HepG2 (cell line): ENCODE results near the gene PRKCE. TPM values are rescaled to one million over a fixed set of nuclear protein-coding genes. Genes with fewer than 3 reads are reported as not detected.

ENCODE experiments used
- BCL6 ChIP-seq: IDR thresholded peaks from 2 replicates; pipeline ENCODE4 v1.6.1; 2016; ENCODE audit warnings: missing genetic modification reagents, missing compliant biosample characterization
- EEA1 ChIP-seq: sonication (generic); formaldehyde crosslinking; IDR thresholded peaks from 2 replicates; pipeline ENCODE4 v1.5.1; 2020; ENCODE audit warnings: mild to moderate bottlenecking, missing genetic modification reagents, borderline replicate concordance
- FOXJ3 ChIP-seq: sonication (generic); formaldehyde crosslinking; IDR thresholded peaks from 2 replicates; pipeline ENCODE4 v1.4.0; 2020; ENCODE audit warnings: missing genetic modification reagents, mild to moderate bottlenecking, borderline replicate concordance
- FOXP4 ChIP-seq: sonication (generic); formaldehyde crosslinking; IDR thresholded peaks from 2 replicates; pipeline ENCODE4 v1.4.0; 2020; ENCODE audit warnings: missing genetic modification reagents
- MIER2 ChIP-seq: IDR thresholded peaks from 2 replicates; pipeline ENCODE4 v1.6.1; 2016; ENCODE audit warnings: missing biosample characterization, missing genetic modification reagents
- MNT ChIP-seq: fragments of 450-650 bp; IDR thresholded peaks from 2 replicates; pipeline ENCODE4 v1.6.1; 2016
- NFAT5 ChIP-seq: sonication (generic); formaldehyde crosslinking; IDR thresholded peaks from 2 replicates; pipeline ENCODE4 v1.4.0; 2020; ENCODE audit warnings: missing genetic modification reagents
- PHF21A ChIP-seq: sonication (generic); formaldehyde crosslinking; IDR thresholded peaks from 2 replicates; pipeline ENCODE4 v1.5.0; 2020; ENCODE audit warnings: mild to moderate bottlenecking, missing genetic modification reagents
- SALL1 ChIP-seq: sonication (generic); formaldehyde crosslinking; IDR thresholded peaks from 2 replicates; pipeline ENCODE4 v1.8.0; 2022; ENCODE audit warnings: mild to moderate bottlenecking, missing genetic modification reagents
- SIN3A ChIP-seq: IDR thresholded peaks from 2 replicates; pipeline ENCODE4 v1.6.1; 2011; ENCODE audit warnings: low read depth, mild to moderate bottlenecking, control low read depth, low read length, borderline replicate concordance
- SRSF4 ChIP-seq: fragments of 200-400 bp; formaldehyde crosslinking; IDR thresholded peaks from one replicate; pipeline ENCODE4 v1.6.1; 2018; ENCODE audit warnings: mild to moderate bottlenecking, low read depth, low read length, moderate library complexity; ENCODE audit not compliant: poor library complexity, severe bottlenecking
- TEF ChIP-seq: sonication (generic); formaldehyde crosslinking; IDR thresholded peaks from 2 replicates; pipeline ENCODE4 v1.5.0; 2020; ENCODE audit warnings: missing genetic modification reagents
- ZBTB34 ChIP-seq: sonication (generic); formaldehyde crosslinking; IDR thresholded peaks from 2 replicates; pipeline ENCODE4 v1.8.0; 2022; ENCODE audit warnings: mild to moderate bottlenecking, missing genetic modification reagents
- ZMYM4 ChIP-seq: sonication (generic); formaldehyde crosslinking; IDR thresholded peaks from 2 replicates; pipeline ENCODE4 v1.8.1; 2023; ENCODE audit warnings: mild to moderate bottlenecking, missing genetic modification reagents
- ZNF460 ChIP-seq: sonication (generic); formaldehyde crosslinking; IDR thresholded peaks from 2 replicates; pipeline ENCODE4 v1.5.1; 2020; ENCODE audit warnings: missing genetic modification reagents, mild to moderate bottlenecking, borderline replicate concordance
- ZNF704 ChIP-seq: sonication (generic); formaldehyde crosslinking; IDR thresholded peaks from 2 replicates; pipeline ENCODE4 v1.8.1; 2023; ENCODE audit warnings: mild to moderate bottlenecking, inconsistent platforms, moderate library complexity, missing genetic modification reagents, borderline replicate concordance
- ZNF773 ChIP-seq: sonication (generic); formaldehyde crosslinking; IDR thresholded peaks from 2 replicates; pipeline ENCODE4 v1.4.0; 2020; ENCODE audit warnings: missing genetic modification reagents, borderline replicate concordance
- polyA plus RNA-seq, 8 experiments: library from polyadenylated mRNA; depleted of rRNA in 3 of 8; stranded (reverse) in 7 of 8; unstranded in 1 of 8; fragments of >200 nt; fragmentation: Illumina TruSeq in 4 of 8; extraction: Trizol in 4 of 8; gene quantifications; 2 replicates each; pipeline versions ENCODE4 v1.2.1 to v1.2.3, GENCODE V29; 2011 to 2016; ENCODE audit warnings: low read depth in 4 of 8, missing spikeins in 1 of 8, mixed read lengths in 1 of 8; ENCODE audit not compliant: insufficient read depth in 1 of 8
- total RNA-seq, 5 experiments: library from RNA; depleted of rRNA; stranded (reverse); fragments of >200 nt; fragmentation: Illumina TruSeq; extraction: Trizol; gene quantifications; 2 replicates each; pipeline ENCODE4 v1.2.3, GENCODE V29; 2016; ENCODE audit warnings: low read depth in 1 of 5

PRKCE gene
- total and polyA plus RNA-seq, 2 of the 13 experiments (the other 11 are each of a cell fraction or from before 2014, with no cell fraction given), result 1.0 to 3.9 TPM

- TF ChIP-seq BCL6 (CRISPR knock-in tag), result 0 out of 2 replicates have a peak, but pooled peaks have one; percentile 44
- TF ChIP-seq MNT, result no peak
- no peak for TF ChIP-seq MIER2 (CRISPR knock-in tag)
- TF ChIP-seq TEF (CRISPR knock-in tag), result no peak
- TF ChIP-seq ZNF773 (CRISPR knock-in tag), result no peak
- TF ChIP-seq ZMYM4 (CRISPR knock-in tag), result 0 out of 2 replicates have a peak, but pooled peaks have one; percentile 36
- no peak for TF ChIP-seq EEA1 (CRISPR knock-in tag)
- no peak for TF ChIP-seq ZNF704 (CRISPR knock-in tag)
- TF ChIP-seq ZBTB34 (CRISPR knock-in tag), result no peak
- TF ChIP-seq FOXP4 (CRISPR knock-in tag), result peak; percentile 54; the same call in 1 of the 2 replicates
- TF ChIP-seq PHF21A (CRISPR knock-in tag), result 0 out of 2 replicates have a peak, but pooled peaks have one; percentile 47
- TF ChIP-seq ZNF460 (CRISPR knock-in tag), result no peak
- TF ChIP-seq SIN3A, result no peak
- TF ChIP-seq SALL1, result 0 out of 2 replicates have a peak, but pooled peaks have one; percentile 23
- TF ChIP-seq SRSF4, result no peak
- TF ChIP-seq NFAT5, result no peak
- TF ChIP-seq FOXJ3, result no peak; the same call in 1 of the 2 replicates
Measured at GRCh38 chr2:45912109-45912508, 260.6 kb downstream of the PRKCE start (continued).
